Stimulated activated naive CD8-positive, alpha-beta T cell treated with anti-CD3 and anti-CD28 coated beads, Interleukin-15, amount 100 ng/mL, for 72 hours (primary cell): ENCODE measurements around the gene ADGRL1.
"Not testable (repeated sequence)": the region's sequence is repeated elsewhere in the genome, so short reads cannot be mapped to it uniquely, and the experiment has no call there.

Experiments used
- ATAC-seq: fragments of 150-1000 bp; cut with Tn5 transposase; 2 replicates; pipeline ENCODE4 v1.10.0; 2021; ENCODE audit warnings: mild to moderate bottlenecking, moderate library complexity
- DNase-seq, 2 donors: peaks; one replicate each; pipeline ENCODE4 v3.0.0; 2021 to 2022
- H3K27ac Mint-ChIP-seq, 2 donors: one replicate each; pipeline ENCODE4 v1.8.0; 2022; ENCODE audit warnings: mild to moderate bottlenecking in 2 of 2, mixed read lengths in 2 of 2, moderate library complexity in 2 of 2
- H3K27me3 Mint-ChIP-seq: one replicate; pipeline ENCODE4 v1.8.0; 2022; ENCODE audit warnings: mixed read lengths
- H3K4me1 Mint-ChIP-seq: one replicate; pipeline ENCODE4 v1.8.0; 2022; ENCODE audit warnings: mild to moderate bottlenecking, mixed read lengths
- H3K4me3 Mint-ChIP-seq, 2 donors: one replicate each; pipeline ENCODE4 v1.8.0; 2022; ENCODE audit warnings: mild to moderate bottlenecking in 2 of 2, mixed read lengths in 2 of 2, moderate library complexity in 1 of 2
- H3K9me3 Mint-ChIP-seq, 2 donors: one replicate each; pipeline ENCODE4 v1.8.0; 2022; ENCODE audit warnings: mixed read lengths in 2 of 2

Gene ADGRL1

GRCh38 chr19:14148751-14149410 is 57.1 kb downstream of the ADGRL1 start:
- peak overlapping the region; percentile 91 to 93 for H3K4me3 Mint-ChIP-seq
- peak overlapping the region; percentile 99 for H3K27ac Mint-ChIP-seq
- DNase-seq, result no peak
- H3K27me3 Mint-ChIP-seq, result no peaks in the 10 kb centered on the region
- H3K4me1 Mint-ChIP-seq, result peaks cover 50% of the 10 kb centered on the region
- ATAC-seq, result no peak
- no peaks in the 10 kb centered on the region for H3K9me3 Mint-ChIP-seq

- ATAC-seq (peak; percentile 76), DNase-seq (peak; percentile 57 to 67)
Observed at GRCh38 chr19:14147797-14148605, 58.0 kb downstream of the ADGRL1 start.

GRCh38 chr19:14146789-14147216 is 59.2 kb downstream of the ADGRL1 start:
- Mint-ChIP-seq H3K9me3 (no peaks in the 10 kb centered on the region), H3K27ac (no peak overlapping the region), H3K4me3 (no peak overlapping the region), H3K27me3 (no peaks in the 10 kb centered on the region), H3K4me1 (peaks cover 62% of the 10 kb centered on the region)
- ATAC-seq (no peak), DNase-seq (no peak)

More at GRCh38 chr19:14147797-14148605, 58.0 kb downstream of the ADGRL1 start:
- Mint-ChIP-seq H3K4me1 (peaks cover 50% of the 10 kb centered on the region), H3K9me3 (no peaks in the 10 kb centered on the region), H3K4me3 (peak overlapping the region; percentile 91 to 93), H3K27me3 (no peaks in the 10 kb centered on the region), H3K27ac (peak overlapping the region; percentile 88 to 99)

GRCh38 chr19:14146169-14146568 is 59.8 kb downstream of the ADGRL1 start:
- DNase-seq, H3K9me3 Mint-ChIP-seq, H3K27me3 Mint-ChIP-seq, H3K27ac Mint-ChIP-seq, H3K4me3 Mint-ChIP-seq, ATAC-seq: not testable (repeated sequence)
- H3K4me1 Mint-ChIP-seq, result peaks cover 64% of the 10 kb centered on the region

GRCh38 chr19:14145381-14145780 is 60.6 kb downstream of the ADGRL1 start:
- no peaks in the 10 kb centered on the region for H3K9me3 Mint-ChIP-seq
- H3K27ac Mint-ChIP-seq, result no peak overlapping the region
- no peak overlapping the region for H3K4me3 Mint-ChIP-seq
- H3K27me3 Mint-ChIP-seq, result no peaks in the 10 kb centered on the region
- ATAC-seq (no peak), DNase-seq (no peak)
- H3K4me1 Mint-ChIP-seq, result peaks cover 64% of the 10 kb centered on the region

- H3K4me3 Mint-ChIP-seq, result no peak overlapping the region
- H3K27ac Mint-ChIP-seq, result peak overlapping the region in 1 of 2 donors; percentile 61
Observed at GRCh38 chr19:14142262-14143190, 63.4 kb downstream of the ADGRL1 start.

GRCh38 chr19:14141041-14141440 is 64.9 kb downstream of the ADGRL1 start:
- ATAC-seq (no peak), DNase-seq (no peak)
- H3K4me3 Mint-ChIP-seq, result no peak overlapping the region
- no peaks in the 10 kb centered on the region for H3K9me3 Mint-ChIP-seq
- H3K4me1 Mint-ChIP-seq, result peaks cover 42% of the 10 kb centered on the region
- H3K27ac Mint-ChIP-seq, result no peak overlapping the region
- no peaks in the 10 kb centered on the region for H3K27me3 Mint-ChIP-seq

More at GRCh38 chr19:14142262-14143190, 63.4 kb downstream of the ADGRL1 start:
- H3K27me3 Mint-ChIP-seq, result no peaks in the 10 kb centered on the region
- peaks cover 51% of the 10 kb centered on the region for H3K4me1 Mint-ChIP-seq
- no peaks in the 10 kb centered on the region for H3K9me3 Mint-ChIP-seq
- DNase-seq, result no peak
- no peak for ATAC-seq

- no peak overlapping the region for H3K4me3 Mint-ChIP-seq
- DNase-seq (no peak), ATAC-seq (no peak)
- no peaks in the 10 kb centered on the region for H3K27me3 Mint-ChIP-seq
- peaks cover 42% of the 10 kb centered on the region for H3K4me1 Mint-ChIP-seq
- H3K9me3 Mint-ChIP-seq, result no peaks in the 10 kb centered on the region
- H3K27ac Mint-ChIP-seq, result no peak overlapping the region
Observed at GRCh38 chr19:14139944-14140343, 66.0 kb downstream of the ADGRL1 start.

GRCh38 chr19:14138576-14139265 is 67.2 kb downstream of the ADGRL1 start:
- Mint-ChIP-seq H3K27ac (no peak overlapping the region), H3K4me1 (peaks cover 54% of the 10 kb centered on the region), H3K9me3 (no peaks in the 10 kb centered on the region), H3K27me3 (no peaks in the 10 kb centered on the region), H3K4me3 (peak overlapping the region; percentile 46 to 56)
- ATAC-seq (no peak), DNase-seq (no peak)

GRCh38 chr19:14136509-14137281 is 69.3 kb downstream of the ADGRL1 start, which contains the start of gene ASF1B:
TSS of gene ASF1B (minus strand) at chr19:14136589. CDS start at chr19:14136456, 133 bp downstream.
- Mint-ChIP-seq H3K4me1 (peaks cover 41% of the 10 kb centered on the region), H3K4me3 (peak within 1 kb of the TSS; percentile 73 to 95), H3K27ac (peak within 1 kb of the TSS; percentile 96 to 97), H3K27me3 (no peaks in the 10 kb centered on the region), H3K9me3 (no peaks in the 10 kb centered on the region)
- ATAC-seq (peak; percentile 90), DNase-seq (peak; percentile 99)

GRCh38 chr19:14135985-14136508 is 69.9 kb downstream of the ADGRL1 start:
- Mint-ChIP-seq H3K4me1 (peaks cover 39% of the 10 kb centered on the region), H3K4me3 (peak overlapping the region; percentile 73 to 95), H3K27ac (peak overlapping the region; percentile 96), H3K9me3 (no peaks in the 10 kb centered on the region), H3K27me3 (no peaks in the 10 kb centered on the region)
- no peak for DNase-seq
- ATAC-seq, result peak; percentile 7

GRCh38 chr19:14135355-14135754 is 70.6 kb downstream of the ADGRL1 start:
- H3K4me1 Mint-ChIP-seq, result peaks cover 36% of the 10 kb centered on the region
- ATAC-seq (no peak), DNase-seq (no peak)
- H3K4me3 Mint-ChIP-seq, result peak overlapping the region; percentile 73 to 95
- H3K9me3 Mint-ChIP-seq, result no peaks in the 10 kb centered on the region
- peak overlapping the region; percentile 96 for H3K27ac Mint-ChIP-seq
- H3K27me3 Mint-ChIP-seq, result no peaks in the 10 kb centered on the region

- ATAC-seq, result no peak
Observed at GRCh38 chr19:14127929-14128509, 78.0 kb downstream of the ADGRL1 start.

GRCh38 chr19:14127176-14127575 is 78.8 kb downstream of the ADGRL1 start:
- no peak for ATAC-seq
- no peaks in the 10 kb centered on the region for H3K9me3 Mint-ChIP-seq
- no peak overlapping the region for H3K4me3 Mint-ChIP-seq
- H3K4me1 Mint-ChIP-seq, result peaks cover 6% of the 10 kb centered on the region
- H3K27me3 Mint-ChIP-seq, result no peaks in the 10 kb centered on the region
- DNase-seq, result no peak
- no peak overlapping the region for H3K27ac Mint-ChIP-seq

More at GRCh38 chr19:14127929-14128509, 78.0 kb downstream of the ADGRL1 start:
- no peaks in the 10 kb centered on the region for H3K9me3 Mint-ChIP-seq
- H3K4me1 Mint-ChIP-seq, result peaks cover 6% of the 10 kb centered on the region
- DNase-seq, result no peak
- H3K27ac Mint-ChIP-seq, result no peak overlapping the region
- no peak overlapping the region for H3K4me3 Mint-ChIP-seq
- H3K27me3 Mint-ChIP-seq, result no peaks in the 10 kb centered on the region
